Small intestine (tissue), 7 donors: Measurements from ENCODE around the gene ADGRL3. TPM values are rescaled to one million over a fixed set of nuclear protein-coding genes. Genes with fewer than 3 reads are reported as not detected.

Experiments
- DNase-seq, 2 donors: peaks; one replicate each; pipeline versions ENCODE4 v3.0.0 to v3.0.0-alpha.2; 2013
- FAIRE-seq: peaks from 2 replicates; lab custom pipeline; 2012; peaks lifted over from hg19 to GRCh38; lab: Jason Lieb, UNC
- H3K27ac ChIP-seq, 3 donors: one replicate each; pipeline ENCODE4 v1.5.1; 2013; ENCODE audit warnings: low read length in 2 of 3, mild to moderate bottlenecking in 2 of 3, control low read depth in 1 of 3, inconsistent platforms in 1 of 3, low read depth in 1 of 3, moderate library complexity in 1 of 3
- H3K27me3 ChIP-seq, 3 donors: one replicate each; pipeline ENCODE4 v1.6.1; 2013; ENCODE audit warnings: low read length in 3 of 3, inconsistent platforms in 1 of 3; ENCODE audit not compliant: control insufficient read depth in 3 of 3, insufficient read depth in 3 of 3
- H3K36me3 ChIP-seq, 3 donors: one replicate each; pipeline ENCODE4 v1.6.1; 2013; ENCODE audit warnings: low read length in 3 of 3, inconsistent platforms in 1 of 3, low read depth in 1 of 3, mild to moderate bottlenecking in 1 of 3, moderate library complexity in 1 of 3; ENCODE audit not compliant: control insufficient read depth in 3 of 3, insufficient read depth in 2 of 3
- H3K4me1 ChIP-seq, 3 donors: one replicate each; pipeline ENCODE4 v1.6.1; 2013; ENCODE audit warnings: low read length in 2 of 3, inconsistent platforms in 1 of 3, low read depth in 1 of 3, mild to moderate bottlenecking in 1 of 3, moderate library complexity in 1 of 3; ENCODE audit not compliant: control insufficient read depth in 3 of 3, insufficient read depth in 2 of 3
- H3K4me3 ChIP-seq, 3 donors: one replicate each; pipeline ENCODE4 v1.5.1; 2013; ENCODE audit warnings: low read length in 3 of 3, control low read depth in 1 of 3, inconsistent platforms in 1 of 3, low read depth in 1 of 3, mild to moderate bottlenecking in 1 of 3, moderate library complexity in 1 of 3
- H3K9me3 ChIP-seq, 2 donors: one replicate each; pipeline ENCODE4 v1.6.1; 2013; ENCODE audit warnings: low read depth in 1 of 2, low read length in 1 of 2; ENCODE audit not compliant: control insufficient read depth in 2 of 2, insufficient read depth in 1 of 2
- WGBS, 3 donors: extraction: QIAGEN DNeasy Blood & Tissue Kit; methylation state at CpG; one replicate each; pipeline ENCODE4 v1.1.7; 2013; 5-methylcytosine and 5-hydroxymethylcytosine counted together
- polyA plus RNA-seq, 4 donors: library from polyadenylated mRNA; stranded (reverse) in 3 of 4; unstranded in 1 of 4; fragments of 200-250 nt in 3 of 4; fragments of 120-200 nt in 1 of 4; gene quantifications; one replicate each; pipeline versions ENCODE4 v1.2.1 to v1.2.3, GENCODE V29; 2013
- donor health status: healthy with polysubstance abuse.
- donor health status: control.
- donor health status: control.
- donor health status: Bipolar disorder and iron deficiency.
- donor health status: healthy.

The ADGRL3 gene
- polyA plus RNA-seq, 4 donors: under 0.01 to 7.9 (median 1.3) TPM

DNA sequence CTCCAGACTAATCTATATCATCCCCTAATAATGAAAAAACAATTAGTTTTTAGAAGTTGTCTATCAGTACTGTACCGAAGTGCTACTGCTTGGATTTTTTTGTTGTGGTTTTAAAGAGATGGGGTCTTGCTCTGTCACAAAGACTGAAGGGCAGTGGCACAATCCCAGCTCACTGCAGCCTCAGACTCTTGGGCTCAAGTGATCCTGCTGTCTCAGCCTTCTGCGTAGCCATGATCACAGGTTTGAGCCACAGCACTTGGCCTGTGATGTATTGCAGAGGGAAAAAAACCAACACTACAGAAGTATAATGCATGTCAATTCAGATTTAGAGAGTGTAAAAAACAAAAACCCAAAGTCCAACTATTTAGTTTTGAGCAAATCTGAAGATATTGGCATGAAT is 875.0 kb downstream of the ADGRL3 start:
- FAIRE-seq (no peak), DNase-seq (no peak)
- no peak overlapping the region for H3K27ac ChIP-seq
- no peaks in the 10 kb centered on the region for H3K27me3 ChIP-seq
- no peaks in the 10 kb centered on the region for H3K4me1 ChIP-seq
- no peaks in the 10 kb centered on the region for H3K9me3 ChIP-seq
- H3K36me3 ChIP-seq: no peaks in the 10 kb centered on the region
- H3K4me3 ChIP-seq: no peak overlapping the region
- 85 to 87% (median 87%) methylated on average over 2 of the region's 2 CpGs for WGBS, 3 donors

DNA sequence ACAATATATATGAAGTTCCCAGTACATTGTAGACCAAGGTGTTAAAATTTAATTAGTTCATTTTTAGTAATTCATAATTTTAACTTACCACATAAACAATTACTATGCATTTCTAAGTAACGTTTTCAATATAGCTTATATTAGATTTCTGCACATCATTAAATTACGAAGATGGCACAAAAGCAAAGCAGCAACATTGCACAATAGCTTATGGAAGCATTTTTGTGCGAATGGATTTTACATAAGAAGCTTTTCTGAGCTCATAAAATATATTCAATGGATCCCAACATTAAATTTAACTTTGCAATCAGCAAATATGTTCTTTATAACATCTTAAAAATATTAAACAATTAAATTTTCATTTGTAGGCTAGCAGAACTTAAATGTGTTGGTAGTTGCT is 875.4 kb downstream of the ADGRL3 start:
- H3K4me3 ChIP-seq: no peak overlapping the region
- H3K27ac ChIP-seq: no peak overlapping the region
- FAIRE-seq (no peak), DNase-seq (no peak)
- no peaks in the 10 kb centered on the region for H3K36me3 ChIP-seq
- no peaks in the 10 kb centered on the region for H3K4me1 ChIP-seq
- H3K9me3 ChIP-seq: no peaks in the 10 kb centered on the region
- 76 to 82% (median 80%) methylated on average over 3 of the region's 3 CpGs for WGBS, 3 donors
- H3K27me3 ChIP-seq: no peaks in the 10 kb centered on the region

DNA sequence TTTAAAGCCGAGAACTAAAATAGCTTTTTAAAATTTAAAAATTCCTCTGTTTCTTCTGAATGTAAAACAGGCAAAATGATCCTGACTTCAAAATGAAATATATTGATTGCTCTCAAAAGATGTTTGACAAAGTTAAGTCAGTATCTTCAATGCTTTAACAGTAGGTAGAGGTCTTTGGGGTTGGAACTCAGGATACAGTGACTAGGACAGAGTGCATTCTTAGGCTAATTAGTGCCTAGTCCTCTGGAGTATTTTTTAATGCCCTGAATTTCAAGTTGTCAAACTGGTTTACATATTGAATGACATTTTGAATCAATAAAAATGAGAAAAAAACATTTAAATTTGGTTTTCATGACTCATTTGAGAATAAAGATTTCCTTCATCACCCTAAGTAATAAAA is 877.3 kb downstream of the ADGRL3 start:
- FAIRE-seq: no peak
- Histone ChIP-seq H3K27ac (no peak overlapping the region), H3K27me3 (no peaks in the 10 kb centered on the region), H3K4me3 (no peak overlapping the region), H3K36me3 (no peaks in the 10 kb centered on the region), H3K9me3 (no peaks in the 10 kb centered on the region), H3K4me1 (no peaks in the 10 kb centered on the region)
- no peak for DNase-seq
- WGBS, 3 donors: 84 to 92% (median 87%) methylated on average over 1 of the region's 1 CpG

DNA sequence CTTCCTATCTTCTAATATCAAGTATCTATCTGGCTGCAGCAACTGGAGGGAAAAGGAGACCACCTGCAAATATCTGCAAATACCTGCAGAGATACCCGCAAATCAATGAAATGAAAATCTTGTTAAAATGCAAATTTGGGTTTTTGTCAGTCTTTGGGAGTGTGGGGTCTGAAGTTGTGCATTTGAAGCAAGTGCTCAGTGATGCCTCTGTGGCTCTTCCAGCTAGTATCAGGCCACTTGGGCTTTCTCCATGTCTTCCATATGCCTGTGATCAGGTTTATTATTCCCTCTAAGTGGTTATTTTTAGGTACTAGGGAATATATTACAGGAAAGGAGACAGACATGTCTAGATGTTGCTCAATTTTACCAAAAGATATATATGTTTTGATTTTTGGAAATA is 880.3 kb downstream of the ADGRL3 start:
- no peaks in the 10 kb centered on the region for H3K27me3 ChIP-seq
- H3K4me1 ChIP-seq: no peaks in the 10 kb centered on the region
- no peak for FAIRE-seq
- DNase-seq: no peak
- H3K9me3 ChIP-seq: no peaks in the 10 kb centered on the region
- H3K4me3 ChIP-seq: no peak overlapping the region
- WGBS, 3 donors: 18 to 63% (median 24%) methylated on average over 1 of the region's 1 CpG
- H3K36me3 ChIP-seq: no peaks in the 10 kb centered on the region
- no peak overlapping the region for H3K27ac ChIP-seq

DNA sequence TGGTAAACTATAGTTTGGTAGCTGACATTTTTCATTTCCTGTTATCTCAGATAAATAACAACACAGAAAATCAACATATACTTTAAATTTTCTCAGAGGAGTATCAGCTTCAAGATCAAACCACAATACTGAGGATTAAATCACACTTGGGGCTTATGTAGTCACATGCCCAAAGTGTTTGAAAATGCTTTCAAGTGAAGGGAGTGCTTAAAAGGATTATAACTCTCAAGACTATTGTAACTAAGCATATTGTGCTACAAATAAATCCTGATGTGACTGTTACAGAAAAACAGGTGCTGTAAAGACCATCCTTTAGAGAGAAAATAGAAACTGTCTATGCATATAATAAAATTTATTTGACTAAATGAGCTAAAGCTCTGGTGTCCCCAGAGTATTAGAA is 887.6 kb downstream of the ADGRL3 start:
- Histone ChIP-seq H3K27ac (no peak overlapping the region), H3K9me3 (no peaks in the 10 kb centered on the region), H3K36me3 (no peaks in the 10 kb centered on the region), H3K4me3 (no peak overlapping the region), H3K4me1 (no peaks in the 10 kb centered on the region), H3K27me3 (no peaks in the 10 kb centered on the region)
- DNase-seq (no peak), FAIRE-seq (no peak)

DNA sequence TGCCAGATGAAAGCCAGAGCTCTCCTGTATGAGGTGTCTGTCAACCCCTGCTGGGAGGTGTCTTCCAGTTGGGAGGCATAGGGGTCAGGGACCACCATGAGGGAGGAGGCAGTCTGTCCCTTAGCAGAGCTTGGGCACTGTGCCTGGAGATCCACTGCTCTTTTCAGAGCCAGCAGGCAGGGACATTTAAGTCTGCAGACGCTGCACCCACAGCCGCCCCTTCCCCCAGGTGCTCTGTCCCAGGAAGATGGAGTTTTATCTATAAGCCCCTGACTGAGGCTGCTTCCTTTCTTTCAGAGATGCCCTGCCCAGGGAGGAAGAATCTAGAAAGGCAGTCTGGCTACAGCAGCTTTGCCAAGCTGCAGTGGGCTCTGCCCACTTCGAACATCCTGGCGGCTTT is 893.6 kb downstream of the ADGRL3 start:
- Histone ChIP-seq H3K27ac (no peak overlapping the region), H3K27me3 (no peaks in the 10 kb centered on the region), H3K4me3 (no peak overlapping the region), H3K9me3 (peaks cover 0 to 5% of the 10 kb centered on the region in 2 donors), H3K4me1 (no peaks in the 10 kb centered on the region), H3K36me3 (no peaks in the 10 kb centered on the region)
- DNase-seq (no peak), FAIRE-seq (no peak)
- 83 to 92% (median 91%) methylated on average over 4 of the region's 4 CpGs for WGBS, 3 donors

DNA sequence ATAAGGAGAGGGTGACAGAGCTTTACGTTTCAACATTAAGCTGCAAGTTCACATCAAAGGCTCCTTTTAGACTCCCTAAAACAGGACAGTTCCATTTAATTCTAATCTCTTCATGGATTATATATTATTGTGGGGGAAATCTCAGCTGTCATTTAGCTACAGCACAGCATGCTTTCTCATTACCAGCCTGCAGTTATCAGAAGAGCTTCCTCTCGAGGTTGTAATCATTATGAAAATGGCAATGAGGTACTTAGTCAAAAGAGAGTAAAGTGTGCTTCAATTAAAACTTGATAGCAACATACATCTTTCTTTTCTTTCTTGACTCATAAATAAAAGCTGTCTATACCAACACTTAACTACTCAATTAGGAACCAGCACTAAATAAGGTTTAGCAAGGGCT is 896.8 kb downstream of the ADGRL3 start:
- DNase-seq: no peak
- Histone ChIP-seq H3K9me3 (peaks cover 0 to 5% of the 10 kb centered on the region in 2 donors), H3K27ac (no peak overlapping the region), H3K4me1 (no peaks in the 10 kb centered on the region), H3K27me3 (no peaks in the 10 kb centered on the region), H3K36me3 (no peaks in the 10 kb centered on the region), H3K4me3 (no peak overlapping the region)
- 35 to 62% (median 52%) methylated on average over 2 of the region's 2 CpGs for WGBS, 3 donors
- no peak for FAIRE-seq

DNA sequence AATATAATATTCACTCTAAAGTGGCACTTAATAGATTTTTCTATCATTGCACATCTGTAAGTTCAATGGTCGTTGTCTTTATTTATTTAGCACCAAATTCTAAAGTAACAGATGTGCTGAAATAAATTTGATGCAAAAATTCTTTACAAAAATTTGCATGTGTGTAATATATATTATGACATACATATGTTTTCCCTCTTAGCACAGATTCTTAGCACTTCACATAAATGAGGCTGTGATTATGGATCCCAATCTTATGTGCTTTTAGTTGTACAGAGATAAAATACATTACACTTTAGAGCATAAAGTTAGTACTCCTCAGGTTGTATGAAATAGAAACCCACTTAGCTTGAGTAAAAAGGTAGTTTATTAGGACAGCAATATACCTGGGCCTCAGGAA is 915.1 kb downstream of the ADGRL3 start:
- no peak for FAIRE-seq
- Histone ChIP-seq H3K27ac (no peak overlapping the region), H3K36me3 (no peaks in the 10 kb centered on the region), H3K9me3 (no peaks in the 10 kb centered on the region), H3K4me1 (no peaks in the 10 kb centered on the region), H3K27me3 (no peaks in the 10 kb centered on the region), H3K4me3 (no peak overlapping the region)
- no peak for DNase-seq
- 68 to 75% (median 69%) methylated on average over 1 of the region's 1 CpG for WGBS, 3 donors

DNA sequence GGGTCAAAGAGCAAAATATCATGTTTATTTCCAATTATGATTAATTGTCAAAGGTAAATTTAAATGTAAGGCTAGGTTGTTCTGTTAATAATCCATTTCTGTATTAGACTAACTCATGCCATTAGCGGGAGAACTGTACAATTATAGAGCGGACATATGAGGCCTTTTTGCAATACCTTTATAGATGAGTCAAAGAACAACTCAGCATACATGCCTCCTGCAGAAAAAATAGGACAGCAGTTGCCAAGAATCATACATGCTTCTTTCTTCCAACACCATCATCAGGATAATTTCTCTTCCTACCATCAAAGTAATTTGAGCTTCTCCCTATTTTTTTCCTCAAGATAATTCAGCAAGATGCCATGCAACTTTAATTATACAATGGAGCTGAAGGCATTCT is 917.8 kb downstream of the ADGRL3 start:
- Histone ChIP-seq H3K4me3 (no peak overlapping the region), H3K27ac (no peak overlapping the region), H3K27me3 (no peaks in the 10 kb centered on the region), H3K36me3 (no peaks in the 10 kb centered on the region), H3K4me1 (no peaks in the 10 kb centered on the region), H3K9me3 (no peaks in the 10 kb centered on the region)
- 87 to 94% (median 92%) methylated on average over 2 of the region's 2 CpGs for WGBS, 3 donors
- FAIRE-seq (no peak), DNase-seq (no peak)
